Testis (tissue), 2 donors: Measurements from ENCODE around the gene KYAT1.

Experiments used
- CTCF ChIP-seq, 3 experiments: fragments of 450-650 bp in 2 of 3; fragments of 200-600 bp in 1 of 3; sonication (generic) in 1 of 3; IDR thresholded peaks; one replicate each; pipeline ENCODE4 v1.5.1; 2016 to 2019; ENCODE audit warnings: antibody characterized with exemption in 3 of 3, mild to moderate bottlenecking in 2 of 3, moderate library complexity in 1 of 3
- POLR2A ChIP-seq: fragments of 450-650 bp; IDR thresholded peaks from one replicate; pipeline ENCODE4 v1.6.1; 2017; ENCODE audit warnings: antibody characterized with exemption, mild to moderate bottlenecking, moderate library complexity

- no peak for TF ChIP-seq CTCF (IDR thresholded peaks at IDR 0.05)
- TF ChIP-seq POLR2A, result no peak
These were observed 58.3 kb downstream of the KYAT1 start for GRCh38 chr9:128823362-128823902.
